SK-N-SH (cell line): Measurements from ENCODE around the gene FXYD5. TPM values are rescaled to one million over a fixed set of nuclear protein-coding genes. Genes with fewer than 3 reads are reported as not detected.

Source experiments
- CTCF ChIA-PET: fragments of 300-600, 350-600 bp; formaldehyde crosslinking; extraction: SDS; loops from one replicate; lab custom pipeline; 2021; lab: Yijun Ruan, JAX
- POLR2A ChIA-PET: fragments of 350-600 bp; sonication (Branson Sonifier 250); formaldehyde crosslinking; extraction: SDS; loops from one replicate; lab custom pipeline; 2020; ENCODE audit warnings: antibody characterized with exemption, inconsistent platforms; lab: Yijun Ruan, JAX
- DNase-seq: peaks from one replicate; pipeline ENCODE4 v3.0.0; 2012
- H2AFZ ChIP-seq: fragments of 200-600 bp; sonication (generic); 2 replicates; pipeline ENCODE4 v1.8.1; 2016; ENCODE audit warnings: antibody characterized with exemption, mild to moderate bottlenecking, low read depth
- H3F3A ChIP-seq: fragments of 200-600 bp; sonication (generic); replicated peaks from 2 replicates; pipeline ENCODE3; 2016; ENCODE audit warnings: antibody characterized with exemption, mild to moderate bottlenecking; ENCODE audit not compliant: insufficient read depth
- H3K27ac ChIP-seq, 2 experiments: fragments of 200-500 bp in 1 of 2; fragments of 200-600 bp in 1 of 2; sonication (Bioruptor generic) in 1 of 2; sonication (generic), shearing (Covaris generic) in 1 of 2; 2 replicates each; pipeline versions ENCODE4 v1.5.1 to v1.6.1; 2014 to 2016; ENCODE audit warnings: low read depth in 2 of 2, inconsistent platforms in 1 of 2, low read length in 1 of 2, mild to moderate bottlenecking in 1 of 2, mixed read lengths in 1 of 2
- H3K27me3 ChIP-seq: fragments of 200-600 bp; sonication (generic), shearing (Covaris generic); 2 replicates; pipeline ENCODE4 v1.6.1; 2016; ENCODE audit warnings: mixed run types; ENCODE audit not compliant: insufficient read depth
- H3K36me3 ChIP-seq, 2 experiments: fragments of 200-500 bp in 1 of 2; fragments of 200-600 bp in 1 of 2; sonication (Bioruptor generic) in 1 of 2; sonication (generic) in 1 of 2; replicated peaks in 1 of 2; 2 replicates each; pipeline versions ENCODE3 to v1.5.1; 2014 to 2016; ENCODE audit warnings: low read length in 1 of 2, mild to moderate bottlenecking in 1 of 2; ENCODE audit not compliant: insufficient read depth in 2 of 2, control insufficient read depth in 1 of 2
- H3K4me1 ChIP-seq, 2 experiments: fragments of 200-500 bp in 1 of 2; fragments of 200-600 bp in 1 of 2; sonication (Bioruptor generic) in 1 of 2; sonication (generic), shearing (Covaris generic) in 1 of 2; 2 replicates each; pipeline versions ENCODE4 v1.5.1 to v1.6.1; 2014 to 2016; ENCODE audit warnings: low read depth in 1 of 2, low read length in 1 of 2, mixed run types in 1 of 2; ENCODE audit not compliant: insufficient read depth in 2 of 2, control insufficient read depth in 1 of 2
- H3K4me2 ChIP-seq: fragments of 200-600 bp; sonication (generic), shearing (Covaris generic); 2 replicates; pipeline ENCODE4 v1.6.1; 2017; ENCODE audit warnings: mixed run types
- H3K4me3 ChIP-seq, 2 experiments: fragments of 200-500 bp in 1 of 2; fragments of 200-600 bp in 1 of 2; sonication (Bioruptor generic) in 1 of 2; sonication (generic), shearing (Covaris generic) in 1 of 2; 2 replicates each; pipeline versions ENCODE4 v1.5.1 to v1.8.1; 2014 to 2016; ENCODE audit warnings: low read depth in 2 of 2, inconsistent platforms in 1 of 2, low read length in 1 of 2, mild to moderate bottlenecking in 1 of 2, mixed read lengths in 1 of 2, moderate library complexity in 1 of 2
- H3K79me2 ChIP-seq: fragments of 200-600 bp; sonication (generic); 2 replicates; pipeline ENCODE4 v1.8.1; 2017; ENCODE audit warnings: mild to moderate bottlenecking; ENCODE audit not compliant: insufficient read depth
- H3K9ac ChIP-seq: fragments of 200-600 bp; sonication (generic); 2 replicates; pipeline ENCODE4 v1.6.1; 2017; ENCODE audit warnings: mixed run types
- H3K9me2 ChIP-seq: fragments of 200-600 bp; sonication (generic); 2 replicates; pipeline ENCODE4 v1.6.1; 2017; ENCODE audit warnings: mixed run types
- H3K9me3 ChIP-seq: fragments of 200-600 bp; sonication (generic); 2 replicates; pipeline ENCODE4 v1.6.1; 2017; ENCODE audit warnings: mixed run types, mild to moderate bottlenecking, moderate library complexity
- H4K20me1 ChIP-seq: fragments of 200-600 bp; sonication (generic); 2 replicates; pipeline ENCODE4 v1.6.1; 2017; ENCODE audit warnings: mild to moderate bottlenecking, mixed run types; ENCODE audit not compliant: insufficient read depth
- CHD2 ChIP-seq: fragments of 150-350 bp; IDR thresholded peaks from 2 replicates; pipeline ENCODE4 v1.6.1; 2018; ENCODE audit warnings: low read length; ENCODE audit not compliant: partially characterized antibody
- ELF1 ChIP-seq: IDR thresholded peaks from 2 replicates; pipeline ENCODE4 v1.4.0; 2012
- FOXM1 ChIP-seq: IDR thresholded peaks from 2 replicates; pipeline ENCODE4 v1.4.0; 2012; ENCODE audit warnings: low read depth, mild to moderate bottlenecking
- GABPA ChIP-seq: IDR thresholded peaks from 2 replicates; pipeline ENCODE4 v1.4.0; 2012; ENCODE audit warnings: low read depth, mild to moderate bottlenecking
- JUND ChIP-seq: IDR thresholded peaks from 2 replicates; pipeline ENCODE4 v1.4.0; 2012
- MEF2A ChIP-seq: IDR thresholded peaks from 2 replicates; pipeline ENCODE4 v1.4.0; 2012; ENCODE audit warnings: low read depth, borderline replicate concordance
- POLR2AphosphoS5 ChIP-seq: IDR thresholded peaks from 2 replicates; pipeline ENCODE4 v1.6.1; 2012; ENCODE audit warnings: low read depth, low read length
- RCOR1 ChIP-seq: fragments of 150-350 bp; IDR thresholded peaks from 2 replicates; pipeline ENCODE4 v1.6.1; 2017; ENCODE audit warnings: antibody characterized with exemption, low read length
- RFX5 ChIP-seq: IDR thresholded peaks from 2 replicates; pipeline ENCODE4 v1.6.1; 2012; ENCODE audit warnings: mild to moderate bottlenecking, improper control_type of control experiment, low read length
- RXRA ChIP-seq: IDR thresholded peaks from 2 replicates; pipeline ENCODE4 v1.4.0; 2012; ENCODE audit warnings: low read depth, mild to moderate bottlenecking, borderline replicate concordance
- SIN3A ChIP-seq: IDR thresholded peaks from 2 replicates; pipeline ENCODE4 v1.6.1; 2012; ENCODE audit warnings: low read depth, mild to moderate bottlenecking, low read length, moderate library complexity, borderline replicate concordance
- SMC3 ChIP-seq: IDR thresholded peaks from 2 replicates; pipeline ENCODE4 v1.6.1; 2012; ENCODE audit warnings: low read depth, low read length, improper control_type of control experiment
- TCF12 ChIP-seq: IDR thresholded peaks from 2 replicates; pipeline ENCODE4 v1.4.0; 2012
- TEAD4 ChIP-seq: IDR thresholded peaks from 2 replicates; pipeline ENCODE4 v1.4.0; 2012; ENCODE audit warnings: mild to moderate bottlenecking, borderline replicate concordance; ENCODE audit not compliant: insufficient read depth
- YY1 ChIP-seq: IDR thresholded peaks from 2 replicates; pipeline ENCODE4 v1.4.0; 2012; ENCODE audit warnings: low read depth, mild to moderate bottlenecking
- WGBS: methylation state at CpG from one replicate; pipeline ENCODE4 v1.1.6; 2017; ENCODE audit warnings: low lambda C conversion rate; 5-methylcytosine and 5-hydroxymethylcytosine counted together
- polyA plus RNA-seq, 3 experiments: library from polyadenylated mRNA; depleted of rRNA; stranded (reverse); fragments of >200 nt; gene quantifications; 2 replicates each; pipeline ENCODE4 v1.2.3, GENCODE V29; 2012
- TF ChIP-seq, protein P1 (sequence below): fragments of 150-350 bp; IDR thresholded peaks from 2 replicates; pipeline ENCODE4 v1.6.1; 2017; ENCODE audit warnings: antibody characterized with exemption, low read length, low read depth, borderline replicate concordance
- TF ChIP-seq, protein P2 (sequence below): IDR thresholded peaks from 2 replicates; pipeline ENCODE4 v1.4.0; 2012; ENCODE audit warnings: low read depth, borderline replicate concordance
- TF ChIP-seq, protein P3 (sequence below): IDR thresholded peaks from 2 replicates; pipeline ENCODE4 v1.4.0; 2012; ENCODE audit warnings: low read depth, borderline replicate concordance
- TF ChIP-seq, protein P4 (sequence below): fragments of 150-350 bp; IDR thresholded peaks from 2 replicates; pipeline ENCODE4 v1.6.1; 2016; ENCODE audit warnings: mild to moderate bottlenecking, low read depth, low read length

The FXYD5 gene
- polyA plus RNA-seq, 1 of the 3 experiments (the other 2 are of a cell fraction): 195 TPM

DNA sequence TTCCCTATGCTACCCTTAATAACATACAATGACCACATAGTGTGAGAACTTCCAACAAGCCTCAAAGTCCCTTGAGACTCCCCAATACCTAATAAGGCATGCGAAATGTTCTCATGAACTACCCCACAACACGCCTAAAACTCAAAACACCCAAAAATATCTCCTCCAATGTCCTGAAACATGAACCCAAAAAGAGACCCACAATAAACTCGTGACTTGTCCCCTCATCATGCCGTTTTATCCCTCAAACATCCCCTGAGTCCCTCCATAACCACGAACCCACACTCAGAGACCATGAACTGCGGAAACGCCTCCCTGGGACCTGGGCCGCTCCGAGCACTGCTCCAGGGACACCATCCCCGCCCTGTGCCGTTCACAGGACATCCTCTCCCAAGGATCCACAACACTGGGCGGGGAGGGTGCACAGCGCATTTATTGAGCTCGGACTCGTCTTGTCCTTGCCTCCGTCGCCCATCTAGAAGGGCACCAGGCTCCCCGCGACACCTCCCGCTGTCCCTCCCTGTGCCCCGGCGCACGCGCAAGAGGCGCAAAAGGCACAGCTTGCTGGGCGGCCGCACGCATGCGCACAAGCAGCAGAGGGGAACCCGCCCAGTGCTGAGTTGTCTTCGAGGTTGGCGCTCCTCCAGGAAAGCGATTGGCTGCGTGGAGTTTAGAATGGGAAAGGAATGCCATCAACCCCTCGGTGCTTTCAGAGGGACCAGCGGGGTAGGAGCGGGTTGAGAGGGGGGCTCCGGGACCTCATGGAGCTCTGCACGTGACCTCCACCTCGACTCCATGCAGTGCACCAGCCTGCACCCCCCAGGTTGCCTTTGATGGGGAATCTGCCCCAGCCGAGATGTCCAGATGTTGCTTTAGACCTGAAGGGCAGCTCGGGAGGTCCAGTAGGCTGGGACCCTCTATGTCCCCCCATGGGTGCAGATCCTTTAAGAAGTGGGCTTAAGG is 30.2 kb upstream of the FXYD5 start (continued):
- TF ChIP-seq CHD2: peak; percentile 46
- TF ChIP-seq POLR2AphosphoS5: peak; percentile 77
- no peak for TF ChIP-seq SMC3
- no peak for TF ChIP-seq RFX5
- TF ChIP-seq, protein P1, sequence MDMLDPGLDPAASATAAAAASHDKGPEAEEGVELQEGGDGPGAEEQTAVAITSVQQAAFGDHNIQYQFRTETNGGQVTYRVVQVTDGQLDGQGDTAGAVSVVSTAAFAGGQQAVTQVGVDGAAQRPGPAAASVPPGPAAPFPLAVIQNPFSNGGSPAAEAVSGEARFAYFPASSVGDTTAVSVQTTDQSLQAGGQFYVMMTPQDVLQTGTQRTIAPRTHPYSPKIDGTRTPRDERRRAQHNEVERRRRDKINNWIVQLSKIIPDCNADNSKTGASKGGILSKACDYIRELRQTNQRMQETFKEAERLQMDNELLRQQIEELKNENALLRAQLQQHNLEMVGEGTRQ: no peak
- TF ChIP-seq GABPA: no peak
- TF ChIP-seq, protein P2, sequence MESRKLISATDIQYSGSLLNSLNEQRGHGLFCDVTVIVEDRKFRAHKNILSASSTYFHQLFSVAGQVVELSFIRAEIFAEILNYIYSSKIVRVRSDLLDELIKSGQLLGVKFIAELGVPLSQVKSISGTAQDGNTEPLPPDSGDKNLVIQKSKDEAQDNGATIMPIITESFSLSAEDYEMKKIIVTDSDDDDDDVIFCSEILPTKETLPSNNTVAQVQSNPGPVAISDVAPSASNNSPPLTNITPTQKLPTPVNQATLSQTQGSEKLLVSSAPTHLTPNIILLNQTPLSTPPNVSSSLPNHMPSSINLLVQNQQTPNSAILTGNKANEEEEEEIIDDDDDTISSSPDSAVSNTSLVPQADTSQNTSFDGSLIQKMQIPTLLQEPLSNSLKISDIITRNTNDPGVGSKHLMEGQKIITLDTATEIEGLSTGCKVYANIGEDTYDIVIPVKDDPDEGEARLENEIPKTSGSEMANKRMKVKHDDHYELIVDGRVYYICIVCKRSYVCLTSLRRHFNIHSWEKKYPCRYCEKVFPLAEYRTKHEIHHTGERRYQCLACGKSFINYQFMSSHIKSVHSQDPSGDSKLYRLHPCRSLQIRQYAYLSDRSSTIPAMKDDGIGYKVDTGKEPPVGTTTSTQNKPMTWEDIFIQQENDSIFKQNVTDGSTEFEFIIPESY: no peak
- TF ChIP-seq, protein P3, sequence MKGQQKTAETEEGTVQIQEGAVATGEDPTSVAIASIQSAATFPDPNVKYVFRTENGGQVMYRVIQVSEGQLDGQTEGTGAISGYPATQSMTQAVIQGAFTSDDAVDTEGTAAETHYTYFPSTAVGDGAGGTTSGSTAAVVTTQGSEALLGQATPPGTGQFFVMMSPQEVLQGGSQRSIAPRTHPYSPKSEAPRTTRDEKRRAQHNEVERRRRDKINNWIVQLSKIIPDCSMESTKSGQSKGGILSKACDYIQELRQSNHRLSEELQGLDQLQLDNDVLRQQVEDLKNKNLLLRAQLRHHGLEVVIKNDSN: no peak
- TF ChIP-seq FOXM1: no peak
- no peak for TF ChIP-seq MEF2A
- TF ChIP-seq RCOR1: no peak
- TF ChIP-seq TCF12: no peak
- no peak for TF ChIP-seq YY1
- TF ChIP-seq RXRA: no peak
- TF ChIP-seq TEAD4: no peak
- TF ChIP-seq, all 33 proteins: peak for 6

DNA sequence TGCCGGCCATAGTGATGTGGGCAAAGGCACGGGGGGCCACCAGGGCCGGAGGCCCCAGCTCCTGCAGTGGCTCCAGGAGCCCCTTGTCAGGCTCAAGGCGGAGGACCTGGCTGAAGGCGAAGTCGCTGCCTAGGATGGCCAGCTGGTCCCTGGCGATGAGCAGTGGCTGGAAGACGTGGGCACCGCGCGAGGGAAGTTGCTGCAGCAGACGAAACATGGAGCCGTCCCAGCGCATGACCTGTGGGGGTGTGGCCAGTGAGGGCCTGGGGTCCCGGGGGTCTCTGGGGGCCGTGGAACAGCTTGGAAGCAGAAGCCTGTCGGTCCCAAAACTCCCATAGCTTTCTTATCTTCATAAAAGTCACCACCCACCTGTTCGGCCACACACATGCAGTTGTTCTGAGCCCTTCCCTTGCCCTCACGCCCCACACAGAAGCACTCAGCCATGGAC is 29.2 kb upstream of the FXYD5 start:
- Histone ChIP-seq H3K9ac (no peak overlapping the region), H3K4me1 (peaks cover 0 to 8% of the 10 kb centered on the region in 2 experiments; a peak in 1 of 4 replicates), H3K27me3 (no peaks in the 10 kb centered on the region; the same call in 1 of the 2 replicates), H2AFZ (peak overlapping the region; percentile 96; the same call in 1 of the 2 replicates), H4K20me1 (no peaks in the 10 kb centered on the region), H3K9me3 (no peaks in the 10 kb centered on the region), H3K36me3 (no peaks in the 10 kb centered on the region), H3K79me2 (no peaks in the 10 kb centered on the region), H3K9me2 (no peaks in the 10 kb centered on the region), H3K27ac (no peak overlapping the region), H3K4me2 (no peak overlapping the region), H3F3A (no peaks in the 10 kb centered on the region), H3K4me3 (no peak overlapping the region)
- CTCF ChIA-PET: interaction anchor here (1.2 to 7.5 kb wide), 8 partner anchors 11 to 144 kb away, joined by 3 to 60 read pairs (median 14); partner anchors contain the start of genes FXYD1, FXYD3, FXYD7 and LGI4
- 80% methylated on average over 17 of the region's 19 CpGs for WGBS
- POLR2A ChIA-PET: no interaction called here
- TF ChIP-seq ELF1 (no peak), JUND (no peak), TCF12 (no peak), TEAD4 (no peak), YY1 (no peak), SIN3A (no peak)
- TF ChIP-seq, protein P4, sequence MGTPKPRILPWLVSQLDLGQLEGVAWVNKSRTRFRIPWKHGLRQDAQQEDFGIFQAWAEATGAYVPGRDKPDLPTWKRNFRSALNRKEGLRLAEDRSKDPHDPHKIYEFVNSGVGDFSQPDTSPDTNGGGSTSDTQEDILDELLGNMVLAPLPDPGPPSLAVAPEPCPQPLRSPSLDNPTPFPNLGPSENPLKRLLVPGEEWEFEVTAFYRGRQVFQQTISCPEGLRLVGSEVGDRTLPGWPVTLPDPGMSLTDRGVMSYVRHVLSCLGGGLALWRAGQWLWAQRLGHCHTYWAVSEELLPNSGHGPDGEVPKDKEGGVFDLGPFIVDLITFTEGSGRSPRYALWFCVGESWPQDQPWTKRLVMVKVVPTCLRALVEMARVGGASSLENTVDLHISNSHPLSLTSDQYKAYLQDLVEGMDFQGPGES: no peak
- no peak for DNase-seq
